HG03460 (cell line): Measurements from ENCODE around the gene HERPUD2.
A peak's percentile ranks its signal among the peaks of the same experiment; 100 is the strongest.
"Not testable (repeated sequence)": the region's sequence is repeated elsewhere in the genome, so short reads cannot be mapped to it uniquely, and the experiment has no call there.

ENCODE experiments used
- ATAC-seq: cut with Tn5 transposase; IDR thresholded peaks from one replicate; pipeline ENCODE4 v1.9.1; 2021; ENCODE audit not compliant: unreplicated experiment

The HERPUD2 gene

DNA sequence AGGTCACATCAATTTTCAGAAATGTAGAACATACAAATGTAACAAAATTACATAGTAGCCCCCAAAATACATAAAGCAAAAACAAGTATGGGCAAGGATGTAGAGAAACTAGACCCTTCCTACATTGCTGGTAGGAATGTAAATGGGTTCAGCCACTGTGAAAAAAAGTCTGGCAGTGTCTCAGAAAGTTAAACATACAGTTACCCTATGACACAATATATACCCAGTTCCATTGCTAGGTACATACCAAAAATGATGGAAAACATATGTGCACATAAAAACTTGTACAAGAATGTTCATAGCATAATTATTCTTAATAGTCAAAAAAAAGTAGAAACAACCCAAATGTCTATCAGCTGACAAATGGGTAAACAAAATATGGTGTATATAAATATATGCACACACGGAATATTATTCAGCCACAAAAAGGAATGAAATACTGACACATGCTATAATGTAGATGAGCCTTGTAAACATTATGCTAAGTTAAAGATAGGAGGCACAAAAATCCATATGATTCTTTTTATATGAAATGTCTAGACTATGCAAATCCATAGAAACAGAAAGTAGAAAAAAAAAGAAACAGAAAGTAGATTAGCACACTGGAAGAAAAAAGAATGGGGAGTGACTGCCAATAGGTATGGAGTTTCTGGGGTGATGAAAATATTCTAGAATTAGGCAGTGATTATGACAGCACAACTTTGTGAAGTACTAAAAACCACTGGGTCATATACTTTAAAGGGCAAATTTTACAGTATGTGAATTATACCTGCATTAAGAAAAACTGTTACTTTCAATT, 13.5 kb downstream of the HERPUD2 start:
- no peak for ATAC-seq

DNA sequence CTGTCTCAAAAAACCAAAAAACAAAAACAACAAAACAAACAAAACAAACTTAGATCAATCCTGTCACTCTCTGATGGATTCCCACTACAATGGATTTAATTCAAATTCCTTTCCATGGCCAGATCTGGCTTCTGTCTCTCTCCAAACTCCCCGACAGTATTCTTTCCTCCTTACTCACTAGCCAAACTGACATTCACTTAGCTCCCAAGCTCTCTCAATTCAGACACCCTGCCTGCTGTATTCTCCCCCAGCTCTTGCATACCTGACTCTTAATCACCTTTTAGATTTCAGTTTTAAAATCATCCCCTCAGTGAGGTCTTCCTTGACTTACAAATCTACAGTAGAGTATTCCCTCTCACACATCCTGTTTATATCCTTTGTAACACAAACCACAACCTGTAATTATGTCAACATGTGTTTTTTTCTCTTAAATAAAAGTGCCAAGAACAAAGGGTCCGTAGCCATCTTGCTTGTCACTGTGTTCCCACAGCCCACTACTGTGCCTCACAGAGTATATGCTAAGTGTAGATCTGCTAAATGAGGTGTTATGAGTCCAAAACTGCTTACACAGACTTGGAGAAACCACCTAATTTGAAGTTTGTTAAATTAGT, 14.4 kb downstream of the HERPUD2 start:
- ATAC-seq, result no peak

- ATAC-seq, result no peak
Observed at GRCh38 chr7:35677582-35678356, 17.2 kb downstream of the HERPUD2 start.

DNA sequence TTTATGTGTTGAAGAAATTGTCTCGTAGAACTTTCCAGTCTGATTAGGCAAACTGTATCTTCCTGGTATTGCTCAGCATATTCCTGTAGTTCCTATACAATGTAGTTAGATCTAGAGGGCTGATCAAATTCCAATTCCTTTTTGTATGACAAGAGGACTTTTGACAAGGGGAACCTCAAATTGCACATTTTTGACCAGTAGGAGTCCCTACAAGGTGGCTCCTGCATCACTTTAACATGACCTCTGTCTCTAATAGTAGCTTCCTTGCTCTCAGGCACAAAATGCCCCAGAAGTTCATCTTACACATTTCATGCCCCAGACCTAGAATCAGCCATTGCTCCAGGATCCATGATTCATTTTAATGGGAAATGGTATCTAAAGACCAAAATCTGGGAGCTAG, 18.7 kb downstream of the HERPUD2 start:
- no peak for ATAC-seq

- ATAC-seq, result no peak
Observed at GRCh38 chr7:35670856-35671569, 23.9 kb downstream of the HERPUD2 start.

- not testable (repeated sequence) for ATAC-seq
Observed at GRCh38 chr7:35660411-35660810, 34.5 kb downstream of the HERPUD2 start.

DNA sequence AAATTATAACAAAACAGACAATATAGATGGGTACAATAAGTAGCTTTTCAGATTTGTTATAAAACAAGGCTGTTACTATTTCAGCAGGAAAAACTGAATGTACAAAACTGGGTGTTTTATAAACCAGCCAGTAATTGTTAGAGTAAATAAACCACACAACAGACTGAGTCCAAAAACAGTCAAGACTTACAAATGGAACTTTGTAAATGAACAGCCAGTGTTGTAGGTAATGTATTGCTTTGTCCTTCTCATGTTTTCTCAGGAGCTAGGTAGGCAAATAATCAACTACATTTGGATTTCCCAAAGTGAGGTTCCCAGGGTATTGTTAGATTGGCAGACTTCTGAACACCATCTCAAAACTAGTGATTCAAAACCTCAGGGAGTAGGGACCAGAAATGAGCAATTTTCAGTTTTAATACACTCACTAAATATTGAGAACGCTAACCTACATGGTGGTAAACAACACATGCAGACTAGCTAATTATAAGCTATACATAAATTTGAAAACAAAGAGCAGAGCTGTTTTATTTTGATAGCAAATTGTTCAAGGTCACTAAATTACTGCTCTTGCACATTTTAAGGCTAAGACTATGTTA, 36.2 kb downstream of the HERPUD2 start:
- ATAC-seq, result peak; percentile 79

DNA sequence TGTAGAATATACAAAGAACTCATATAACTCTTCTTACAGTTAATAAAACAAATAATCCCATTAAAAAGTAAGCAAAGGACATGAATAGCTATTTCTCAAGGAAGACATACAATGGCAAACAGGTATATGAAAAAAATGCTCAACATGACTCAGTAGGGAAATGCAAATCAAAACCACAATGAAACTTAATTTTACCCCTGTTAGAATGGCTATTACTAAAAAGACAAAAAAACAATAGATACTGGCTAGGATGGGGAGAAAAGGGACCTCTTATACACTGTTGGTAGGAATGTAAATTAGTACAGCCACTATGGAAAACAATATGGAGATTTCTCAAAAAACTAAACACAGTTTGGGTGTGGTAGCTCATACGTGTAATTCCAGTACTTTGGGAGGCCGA, 37.8 kb downstream of the HERPUD2 start:
- ATAC-seq, result no peak

GRCh38 chr7:35654558-35654957, 40.4 kb downstream of the HERPUD2 start:
- ATAC-seq, result not testable (repeated sequence)

GRCh38 chr7:35652124-35652523, 42.8 kb downstream of the HERPUD2 start:
- no peak for ATAC-seq

GRCh38 chr7:35650751-35651150, 44.2 kb downstream of the HERPUD2 start:
- ATAC-seq, result no peak

GRCh38 chr7:35649711-35650110, 45.2 kb downstream of the HERPUD2 start:
- ATAC-seq, result no peak

GRCh38 chr7:35648367-35648766, 46.6 kb downstream of the HERPUD2 start:
- ATAC-seq, result no peak

GRCh38 chr7:35647171-35647574, 47.8 kb downstream of the HERPUD2 start:
- peak; percentile 62 for ATAC-seq

- ATAC-seq, result no peak
Observed at GRCh38 chr7:35646289-35647023, 48.5 kb downstream of the HERPUD2 start.

DNA sequence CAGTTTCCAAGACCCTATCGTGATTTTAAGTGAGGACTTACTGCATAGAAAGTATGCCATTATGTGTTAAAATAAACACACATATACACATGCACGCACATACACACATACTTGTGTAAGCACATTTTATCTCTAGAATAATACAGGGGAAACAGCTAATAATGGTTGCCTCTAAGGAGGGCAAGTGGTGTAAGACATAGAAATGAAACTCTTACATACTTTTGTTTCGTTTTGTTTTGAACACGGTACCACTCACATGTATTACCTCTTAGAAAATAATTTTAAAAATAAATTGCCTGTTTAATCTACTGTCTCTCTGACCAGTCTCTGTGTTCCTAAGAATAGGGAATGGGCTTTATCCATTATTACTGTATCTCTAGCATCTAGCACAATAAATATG, 49.2 kb downstream of the HERPUD2 start:
- no peak for ATAC-seq

- no peak for ATAC-seq
Observed at GRCh38 chr7:35630024-35630972, 64.6 kb downstream of the HERPUD2 start.

DNA sequence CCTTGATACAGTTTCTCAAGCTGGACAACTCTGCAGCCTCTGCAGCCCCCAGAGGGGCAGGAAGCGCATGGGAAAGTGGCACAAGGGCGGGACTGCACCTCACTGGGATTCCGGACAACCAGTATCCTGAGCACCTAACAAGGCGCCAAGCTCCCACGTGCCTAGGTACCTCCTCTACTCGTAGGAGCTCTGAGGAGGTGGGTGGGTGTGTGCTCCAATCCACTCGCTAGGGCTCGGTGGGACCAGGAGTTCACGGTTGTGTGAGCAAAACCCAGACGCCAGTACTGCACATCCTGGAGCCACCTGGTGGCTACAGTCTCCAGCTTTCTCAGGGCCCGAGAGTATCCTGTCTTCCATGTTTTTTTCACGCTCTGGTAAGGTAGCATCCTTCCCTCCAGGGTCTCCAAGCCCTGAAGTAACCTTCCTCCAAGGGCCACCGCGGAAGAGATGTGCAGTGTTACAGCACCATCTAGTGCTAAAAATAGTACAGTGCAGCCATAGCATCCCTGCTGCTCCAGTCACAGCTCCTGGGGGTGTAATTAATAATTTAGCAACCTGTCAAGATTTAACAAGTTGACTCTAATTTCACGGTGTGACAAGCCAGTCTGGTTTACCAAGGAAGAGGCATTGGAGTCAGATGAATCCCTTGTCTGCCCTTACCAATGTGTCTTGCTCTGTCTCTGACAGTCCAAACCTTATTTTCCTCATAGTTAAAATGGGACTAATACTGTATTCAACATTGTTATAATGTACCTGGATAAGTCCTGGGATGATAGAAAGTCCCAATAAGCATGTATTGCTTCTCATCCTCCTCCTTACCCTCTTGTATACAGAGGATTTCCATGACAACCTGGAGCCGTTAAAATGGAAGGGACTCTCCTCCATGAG, 70.4 kb downstream of the HERPUD2 start:
- peak; percentile 75 for ATAC-seq
